Lower leg skin (tissue), 3 donors: ENCODE data around the gene SWT1.

ENCODE experiments used
- POLR2A ChIP-seq, 2 donors: fragments of 450-650 bp; IDR thresholded peaks; one replicate each; pipeline ENCODE4 v1.6.1; 2016 to 2017; ENCODE audit warnings: antibody characterized with exemption in 2 of 2, mild to moderate bottlenecking in 1 of 2, moderate library complexity in 1 of 2
- TF ChIP-seq, protein P1 (sequence below), 3 donors: fragments of 450-650 bp; IDR thresholded peaks; one replicate each; pipeline ENCODE4 v1.5.1; 2016; ENCODE audit warnings: antibody characterized with exemption in 3 of 3, mild to moderate bottlenecking in 3 of 3, moderate library complexity in 2 of 3

- TF ChIP-seq POLR2A (IDR thresholded peaks at IDR 0.05) = no peak
- TF ChIP-seq, protein P1, sequence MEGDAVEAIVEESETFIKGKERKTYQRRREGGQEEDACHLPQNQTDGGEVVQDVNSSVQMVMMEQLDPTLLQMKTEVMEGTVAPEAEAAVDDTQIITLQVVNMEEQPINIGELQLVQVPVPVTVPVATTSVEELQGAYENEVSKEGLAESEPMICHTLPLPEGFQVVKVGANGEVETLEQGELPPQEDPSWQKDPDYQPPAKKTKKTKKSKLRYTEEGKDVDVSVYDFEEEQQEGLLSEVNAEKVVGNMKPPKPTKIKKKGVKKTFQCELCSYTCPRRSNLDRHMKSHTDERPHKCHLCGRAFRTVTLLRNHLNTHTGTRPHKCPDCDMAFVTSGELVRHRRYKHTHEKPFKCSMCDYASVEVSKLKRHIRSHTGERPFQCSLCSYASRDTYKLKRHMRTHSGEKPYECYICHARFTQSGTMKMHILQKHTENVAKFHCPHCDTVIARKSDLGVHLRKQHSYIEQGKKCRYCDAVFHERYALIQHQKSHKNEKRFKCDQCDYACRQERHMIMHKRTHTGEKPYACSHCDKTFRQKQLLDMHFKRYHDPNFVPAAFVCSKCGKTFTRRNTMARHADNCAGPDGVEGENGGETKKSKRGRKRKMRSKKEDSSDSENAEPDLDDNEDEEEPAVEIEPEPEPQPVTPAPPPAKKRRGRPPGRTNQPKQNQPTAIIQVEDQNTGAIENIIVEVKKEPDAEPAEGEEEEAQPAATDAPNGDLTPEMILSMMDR (IDR thresholded peaks at IDR 0.05) = no peak
Measured at GRCh38 chr1:185156288-185156853, 596 bp upstream of the SWT1 start.
